ENCODE results near the gene LSM5.

LSM5 gene

GRCh38 chr7:32490127-32490796, at the start of gene LSM5:
Gene LSM5, minus strand, starts transcription at chr7:32490380. Its CDS starts 15 bp downstream, at chr7:32490365.
- peak; percentile 72 to 77 for DNase-seq (ENCODE audit: low read depth in 2 of 2, low spot score in 1 of 2)

- DNase-seq (ENCODE audit: low read depth in 2 of 2, low spot score in 1 of 2), result no peak
These were observed 49.2 kb upstream of the LSM5 start for GRCh38 chr7:32539366-32539765.

- DNase-seq (ENCODE audit: low read depth in 2 of 2, low spot score in 1 of 2), result no peak
These were observed 47.6 kb upstream of the LSM5 start for GRCh38 chr7:32537760-32538159.

- DNase-seq (ENCODE audit: low read depth in 2 of 2, low spot score in 1 of 2), result no peak
These were observed 46.4 kb upstream of the LSM5 start for GRCh38 chr7:32536585-32536984.

- DNase-seq (ENCODE audit: low read depth in 2 of 2, low spot score in 1 of 2), result no peak
These were observed 45.8 kb upstream of the LSM5 start for GRCh38 chr7:32536016-32536415.

- no peak for DNase-seq (ENCODE audit: low read depth in 2 of 2, low spot score in 1 of 2)
These were observed 45.1 kb upstream of the LSM5 start for GRCh38 chr7:32535162-32535702.

- no peak for DNase-seq (ENCODE audit: low read depth in 2 of 2, low spot score in 1 of 2)
These were observed 43.3 kb upstream of the LSM5 start for GRCh38 chr7:32533276-32534029.

- no peak for DNase-seq (ENCODE audit: low read depth in 2 of 2, low spot score in 1 of 2)
These were observed 42.5 kb upstream of the LSM5 start for GRCh38 chr7:32532716-32533115.

GRCh38 chr7:32532086-32532485, 41.9 kb upstream of the LSM5 start:
- no peak for DNase-seq (ENCODE audit: low read depth in 2 of 2, low spot score in 1 of 2)

GRCh38 chr7:32531402-32531801, 41.2 kb upstream of the LSM5 start:
- DNase-seq (ENCODE audit: low read depth in 2 of 2, low spot score in 1 of 2), result no peak

GRCh38 chr7:32525839-32526238, 35.7 kb upstream of the LSM5 start:
- DNase-seq (ENCODE audit: low read depth in 2 of 2, low spot score in 1 of 2), result no peak

- no peak for DNase-seq (ENCODE audit: low read depth in 2 of 2, low spot score in 1 of 2)
These were observed 34.5 kb upstream of the LSM5 start for GRCh38 chr7:32524631-32525030.

GRCh38 chr7:32522746-32523530, 32.8 kb upstream of the LSM5 start:
- no peak for DNase-seq (ENCODE audit: low read depth in 2 of 2, low spot score in 1 of 2)

- DNase-seq (ENCODE audit: low read depth in 2 of 2, low spot score in 1 of 2), result no peak
These were observed 29.6 kb upstream of the LSM5 start for GRCh38 chr7:32519763-32520162.

- DNase-seq (ENCODE audit: low read depth in 2 of 2, low spot score in 1 of 2), result no peak
These were observed 28.5 kb upstream of the LSM5 start for GRCh38 chr7:32518534-32519140.

GRCh38 chr7:32516551-32517100, 26.4 kb upstream of the LSM5 start:
- no peak for DNase-seq (ENCODE audit: low read depth in 2 of 2, low spot score in 1 of 2)

- no peak for DNase-seq (ENCODE audit: low read depth in 2 of 2, low spot score in 1 of 2)
These were observed 25.8 kb upstream of the LSM5 start for GRCh38 chr7:32515890-32516550.

- DNase-seq (ENCODE audit: low read depth in 2 of 2, low spot score in 1 of 2), result no peak
These were observed 23.0 kb upstream of the LSM5 start for GRCh38 chr7:32513210-32513609.

- DNase-seq (ENCODE audit: low read depth in 2 of 2, low spot score in 1 of 2), result no peak
These were observed 21.6 kb upstream of the LSM5 start for GRCh38 chr7:32511791-32512190.

- DNase-seq (ENCODE audit: low read depth in 2 of 2, low spot score in 1 of 2), result no peak
These were observed 17.2 kb upstream of the LSM5 start for GRCh38 chr7:32507414-32507813.
